CD4-positive, alpha-beta T cell (primary cell): ENCODE data around the gene SND1. TPM values are rescaled to one million over a fixed set of nuclear protein-coding genes. Genes with fewer than 3 reads are reported as not detected.

Experiments
- ATAC-seq: fragments of 200-7000 bp; cut with Tn5 transposase; one replicate; pipeline ENCODE4 v1.10.0; 2022; ENCODE audit warnings: mild to moderate bottlenecking; ENCODE audit not compliant: poor library complexity
- CTCF ChIA-PET: fragments of 350-600 bp; sonication (Branson Sonifier 250); formaldehyde crosslinking; loops from one replicate; lab custom pipeline; 2021; ENCODE audit warnings: antibody characterized with exemption, inconsistent platforms; lab: Charles Lee
- POLR2A ChIA-PET: fragments of 350-600 bp; sonication (Branson Sonifier 250); formaldehyde crosslinking; loops from one replicate; lab custom pipeline; 2021; ENCODE audit warnings: antibody characterized with exemption, inconsistent platforms; lab: Charles Lee
- DNase-seq, 14 experiments: peaks; one replicate each; pipeline ENCODE4 v3.0.0-alpha.2; 2013 to 2020; ENCODE audit warnings: mixed read lengths in 2 of 14
- H3K27ac ChIP-seq, 2 donors: one replicate each; pipeline versions ENCODE4 v1.5.1 to v1.7.0; 2013; ENCODE audit warnings: low read length in 2 of 2, low read depth in 1 of 2, mild to moderate bottlenecking in 1 of 2
- H3K27me3 ChIP-seq, 2 experiments: 1 replicate in 1 of 2; 2 replicates in 1 of 2; pipeline versions ENCODE4 v1.6.1 to v1.7.0; 2013; ENCODE audit warnings: low read length in 2 of 2, control low read depth in 1 of 2, mild to moderate bottlenecking in 1 of 2, moderate library complexity in 1 of 2; ENCODE audit not compliant: insufficient read depth in 2 of 2, control insufficient read depth in 1 of 2
- H3K36me3 ChIP-seq: one replicate; pipeline ENCODE4 v1.6.1; 2013; ENCODE audit warnings: low read length, control low read depth; ENCODE audit not compliant: insufficient read depth
- H3K4me1 ChIP-seq: one replicate; pipeline ENCODE4 v1.6.1; 2013; ENCODE audit warnings: low read length, control low read depth; ENCODE audit not compliant: insufficient read depth
- H3K4me3 ChIP-seq: one replicate; pipeline ENCODE4 v1.5.1; 2013; ENCODE audit warnings: mild to moderate bottlenecking, low read length, moderate library complexity
- H3K9me3 ChIP-seq, 2 experiments: 1 replicate in 1 of 2; 2 replicates in 1 of 2; pipeline versions ENCODE4 v1.6.1 to v1.7.0; 2013; ENCODE audit warnings: low read length in 2 of 2, mild to moderate bottlenecking in 2 of 2, control low read depth in 1 of 2, moderate library complexity in 1 of 2; ENCODE audit not compliant: control insufficient read depth in 1 of 2, insufficient read depth in 1 of 2
- H3K27ac Mint-ChIP-seq: one replicate; pipeline ENCODE4 v1.8.0; 2020; ENCODE audit warnings: mixed read lengths
- H3K27me3 Mint-ChIP-seq: one replicate; pipeline ENCODE4 v1.8.0; 2021; ENCODE audit warnings: mixed read lengths
- H3K36me3 Mint-ChIP-seq: one replicate; pipeline ENCODE4 v1.8.0; 2021; ENCODE audit warnings: low read depth, mixed read lengths
- H3K4me1 Mint-ChIP-seq: one replicate; pipeline ENCODE4 v1.8.0; 2021; ENCODE audit warnings: low read depth, mixed read lengths
- H3K4me3 Mint-ChIP-seq: one replicate; pipeline ENCODE4 v1.8.0; 2020; ENCODE audit warnings: mild to moderate bottlenecking, mixed read lengths
- H3K9me3 Mint-ChIP-seq: one replicate; pipeline ENCODE4 v1.8.0; 2020; ENCODE audit warnings: mixed read lengths
- intact Hi-C, 2 experiments: fragments of 100-400 bp; cut with DNase I in 1 of 2; cut with micrococcal nuclease in 1 of 2; formaldehyde crosslinking; loops; one replicate each; pipeline versions ENCODE4 v1.15.1 to v1.9.0; 2023 to 2025; cut with DNase I, micrococcal nuclease
- total RNA-seq, 174 experiments: library from RNA in 2 of 174; stranded (reverse) in 2 of 174; gene quantifications; one replicate each; pipeline ENCODE4 v1.2.3 and lab custom pipeline; 2021 to 2026
- TF ChIP-seq, protein P1 (sequence below): fragments of 200-600 bp; IDR thresholded peaks from one replicate; pipeline ENCODE4 v1.8.0; 2022; ENCODE audit warnings: antibody characterized with exemption, mild to moderate bottlenecking

The SND1 gene
- total RNA-seq, 2 experiments from 2014 or later: 104 to 113 TPM

DNA sequence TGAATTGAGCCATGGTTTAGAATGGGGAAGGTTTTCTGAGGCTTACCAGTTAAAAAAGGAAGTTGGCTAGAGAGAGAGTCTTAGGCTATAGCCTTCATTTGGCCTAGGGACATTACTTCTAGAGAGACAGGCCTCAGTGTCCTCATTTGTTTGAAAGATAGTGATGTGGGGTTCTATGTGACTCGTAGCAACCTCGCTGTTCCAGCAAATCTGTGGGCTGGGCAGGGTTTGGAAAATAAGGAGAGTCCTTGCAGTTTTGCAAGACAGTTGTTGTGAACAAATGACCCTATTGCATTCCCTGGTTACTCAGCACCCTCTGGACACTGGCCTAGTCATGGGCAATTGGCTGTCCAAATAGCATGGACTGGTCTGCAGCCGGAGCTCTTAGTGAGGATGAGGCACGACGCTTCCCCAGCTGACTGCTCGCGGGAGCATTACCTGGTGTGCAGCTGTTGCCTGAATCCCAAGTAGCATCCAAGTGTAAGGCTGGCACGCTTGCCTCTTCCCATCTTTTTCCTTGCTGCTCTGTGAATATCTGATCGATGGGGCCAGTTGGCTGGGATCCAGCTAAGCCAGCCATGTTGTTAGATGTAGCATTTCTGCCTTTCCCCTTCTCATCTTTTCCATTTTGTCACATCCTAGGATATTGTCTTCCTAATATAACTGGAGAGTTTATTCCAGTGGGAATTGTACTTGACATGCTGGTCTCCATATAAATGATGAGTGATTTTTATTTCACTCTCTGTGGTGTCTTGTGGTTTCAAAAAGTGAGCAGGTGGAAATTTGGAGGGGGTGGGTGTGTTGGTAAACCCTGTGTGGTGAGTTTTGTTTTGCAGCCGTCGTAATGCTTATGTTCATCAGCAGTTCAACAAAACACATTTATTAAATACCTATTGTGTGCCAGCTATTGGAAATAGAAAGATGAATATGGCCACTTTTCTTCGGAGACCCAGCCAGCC lies 99.8 kb downstream of the SND1 start:
- CTCF ChIA-PET: no interaction called here
- H3K27ac ChIP-seq: no peak overlapping the region

DNA sequence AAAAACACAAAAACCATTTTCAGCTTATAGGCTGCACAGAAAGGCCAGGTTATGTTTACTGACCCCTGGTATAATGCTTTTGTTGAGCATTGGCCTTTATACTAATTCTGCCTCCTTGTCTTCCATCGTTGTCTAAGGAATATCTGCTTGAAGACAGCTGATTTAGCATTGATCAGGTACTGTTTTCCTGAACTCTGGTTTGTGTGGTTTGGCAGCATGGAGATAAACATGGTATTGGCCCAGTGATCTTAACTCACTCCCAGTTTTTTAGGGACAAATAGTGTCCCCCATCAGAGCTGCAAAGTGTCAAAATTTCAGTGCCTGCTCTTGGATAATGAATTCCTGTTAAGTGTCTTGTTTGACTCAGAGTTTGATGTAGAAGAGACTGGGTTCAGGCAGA lies 100.8 kb downstream of the SND1 start:
- Histone ChIP-seq H3K9me3 (no peaks in the 10 kb centered on the region), H3K27ac (no peak overlapping the region), H3K4me1 (peaks cover 4% of the 10 kb centered on the region), H3K4me3 (no peak overlapping the region), H3K27me3 (no peaks in the 10 kb centered on the region), H3K36me3 (peaks cover 3% of the 10 kb centered on the region)
- TF ChIP-seq, protein P1, sequence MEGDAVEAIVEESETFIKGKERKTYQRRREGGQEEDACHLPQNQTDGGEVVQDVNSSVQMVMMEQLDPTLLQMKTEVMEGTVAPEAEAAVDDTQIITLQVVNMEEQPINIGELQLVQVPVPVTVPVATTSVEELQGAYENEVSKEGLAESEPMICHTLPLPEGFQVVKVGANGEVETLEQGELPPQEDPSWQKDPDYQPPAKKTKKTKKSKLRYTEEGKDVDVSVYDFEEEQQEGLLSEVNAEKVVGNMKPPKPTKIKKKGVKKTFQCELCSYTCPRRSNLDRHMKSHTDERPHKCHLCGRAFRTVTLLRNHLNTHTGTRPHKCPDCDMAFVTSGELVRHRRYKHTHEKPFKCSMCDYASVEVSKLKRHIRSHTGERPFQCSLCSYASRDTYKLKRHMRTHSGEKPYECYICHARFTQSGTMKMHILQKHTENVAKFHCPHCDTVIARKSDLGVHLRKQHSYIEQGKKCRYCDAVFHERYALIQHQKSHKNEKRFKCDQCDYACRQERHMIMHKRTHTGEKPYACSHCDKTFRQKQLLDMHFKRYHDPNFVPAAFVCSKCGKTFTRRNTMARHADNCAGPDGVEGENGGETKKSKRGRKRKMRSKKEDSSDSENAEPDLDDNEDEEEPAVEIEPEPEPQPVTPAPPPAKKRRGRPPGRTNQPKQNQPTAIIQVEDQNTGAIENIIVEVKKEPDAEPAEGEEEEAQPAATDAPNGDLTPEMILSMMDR: no peak
- H3K4me1 Mint-ChIP-seq: peaks cover 78% of the 10 kb centered on the region
- no peaks in the 10 kb centered on the region for H3K27me3 Mint-ChIP-seq
- no peaks in the 10 kb centered on the region for H3K9me3 Mint-ChIP-seq
- CTCF ChIA-PET: no interaction called here
- H3K4me3 Mint-ChIP-seq: no peak overlapping the region
- DNase-seq: no peak
- intact Hi-C loops: no loop called here
- POLR2A ChIA-PET: no interaction called here
- H3K27ac Mint-ChIP-seq: no peak overlapping the region
- peaks cover 6% of the 10 kb centered on the region for H3K36me3 Mint-ChIP-seq
- no peak for ATAC-seq

More for the DNA sequence above, 99.8 kb downstream of the SND1 start:
- Histone ChIP-seq H3K4me1 (peaks cover 4% of the 10 kb centered on the region), H3K36me3 (peaks cover 3% of the 10 kb centered on the region), H3K9me3 (no peaks in the 10 kb centered on the region), H3K27me3 (no peaks in the 10 kb centered on the region), H3K4me3 (no peak overlapping the region)
- no peaks in the 10 kb centered on the region for H3K9me3 Mint-ChIP-seq
- no peaks in the 10 kb centered on the region for H3K27me3 Mint-ChIP-seq
- no peak for ATAC-seq
- intact Hi-C loops: no loop called here
- H3K27ac Mint-ChIP-seq: no peak overlapping the region
- POLR2A ChIA-PET: no interaction called here
- H3K4me1 Mint-ChIP-seq: peaks cover 68% of the 10 kb centered on the region
- DNase-seq: no peak
- no peak overlapping the region for H3K4me3 Mint-ChIP-seq
- TF ChIP-seq, protein P1: no peak
- H3K36me3 Mint-ChIP-seq: peaks cover 6% of the 10 kb centered on the region

DNA sequence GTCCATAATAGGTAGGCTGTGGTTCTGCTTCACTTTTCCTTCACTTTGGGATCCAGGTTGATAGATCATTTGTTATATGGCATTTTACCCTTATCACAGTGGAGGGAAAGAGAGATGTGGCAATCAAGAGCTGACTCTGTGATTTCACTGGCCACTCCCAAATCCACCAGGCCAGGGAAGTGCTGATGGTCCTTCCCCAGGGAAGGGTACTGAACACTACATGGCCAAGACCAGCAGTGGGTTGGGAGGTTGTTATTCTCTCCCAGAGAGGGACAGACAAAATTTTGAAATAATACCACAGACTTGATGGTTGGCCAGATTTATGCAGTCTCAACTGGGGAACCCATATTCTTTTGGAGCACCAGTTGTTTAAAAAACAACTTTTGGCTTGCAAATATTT lies 102.5 kb downstream of the SND1 start:
- ChIA-PET POLR2A (no interaction called here), CTCF (no interaction called here)
- Histone ChIP-seq H3K27ac (no peak overlapping the region), H3K27me3 (no peaks in the 10 kb centered on the region), H3K36me3 (peaks cover 3% of the 10 kb centered on the region), H3K9me3 (no peaks in the 10 kb centered on the region), H3K4me3 (no peak overlapping the region), H3K4me1 (peaks cover 4% of the 10 kb centered on the region)
- Mint-ChIP-seq H3K9me3 (no peaks in the 10 kb centered on the region), H3K27me3 (no peaks in the 10 kb centered on the region), H3K36me3 (peaks cover 6% of the 10 kb centered on the region), H3K4me3 (no peak overlapping the region), H3K4me1 (peaks cover 72% of the 10 kb centered on the region), H3K27ac (no peak overlapping the region)
- no peak for ATAC-seq
- TF ChIP-seq, protein P1: no peak
- intact Hi-C loops: no loop called here
- no peak for DNase-seq
